ENCODE results near the gene DDIT3. TPM values are rescaled to one million over a fixed set of nuclear protein-coding genes. Genes with fewer than 3 reads are reported as not detected.

DDIT3 gene
- polyA plus RNA-seq, 3 donors = 9.3 to 163 (median 9.4) TPM

DNA sequence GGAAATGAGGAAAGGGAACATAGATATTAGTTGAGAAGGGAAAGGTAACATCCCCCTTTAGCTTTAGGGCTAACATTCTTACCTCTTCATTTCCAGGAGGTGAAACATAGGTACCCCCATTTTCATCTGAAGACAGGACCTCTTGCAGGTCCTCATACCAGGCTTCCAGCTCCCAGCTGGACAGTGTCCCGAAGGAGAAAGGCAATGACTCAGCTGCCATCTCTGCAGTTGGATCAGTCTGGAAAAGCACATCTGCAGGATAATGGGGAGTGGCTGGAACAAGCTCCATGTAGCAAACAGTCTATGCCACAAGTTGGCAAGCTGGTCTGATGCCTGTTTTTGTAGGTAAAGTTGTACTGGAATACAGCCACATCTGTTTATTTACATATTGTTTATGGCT is 3.1 kb downstream of the DDIT3 start:
- Mint-ChIP-seq H3K36me3 (peaks cover 66 to 67% of the 10 kb centered on the region in 2 donors), H3K9me3 (peaks cover 0 to 2% (median 0%) of the 10 kb centered on the region in 7 donors), H3K4me1 (peaks cover 33% of the 10 kb centered on the region), H3K27ac (peak overlapping the region in 4 of 7 donors; percentile 22 to 80 (median 66)), H3K27me3 (ENCODE audit: low read depth in 3 of 3) (peaks cover 0 to 1% (median 0%) of the 10 kb centered on the region in 3 donors), H3K4me3 (peak overlapping the region in 1 of 2 donors; percentile 47)
- WGBS (ENCODE audit: insufficient coverage) = 80% methylated on average over 1 of the region's 1 CpG
- Histone ChIP-seq H2AFZ (ENCODE audit: insufficient read depth, low read depth, low read length, poor library complexity, severe bottlenecking) (no peak overlapping the region), H3K9me3 (replicated peaks in 1 of 2; ENCODE audit: control insufficient read depth in 1 of 2, insufficient read depth in 1 of 2, low read length in 2 of 2) (no peaks in the 10 kb centered on the region), H3K4me2 (replicated peaks; ENCODE audit: extremely low read depth, low read length, poor library complexity, severe bottlenecking) (no peak overlapping the region), H3K36me3 (replicated peaks in 1 of 2; ENCODE audit: control insufficient read depth in 1 of 2, insufficient read depth in 2 of 2, low read length in 2 of 2) (peaks cover 55 to 61% of the 10 kb centered on the region in 2 donors), H3K9ac (ENCODE audit: insufficient read depth, low read length, poor library complexity, severe bottlenecking) (no peak overlapping the region), H4K20me1 (ENCODE audit: insufficient read depth, low read length) (peaks cover 58% of the 10 kb centered on the region), H3K27me3 (ENCODE audit: control insufficient read depth in 2 of 2, insufficient read depth in 2 of 2, low read length in 2 of 2) (no peaks in the 10 kb centered on the region), H3K4me3 (replicated peaks in 1 of 3; ENCODE audit: low read depth in 2 of 3, low read length in 3 of 3) (no peak overlapping the region), H3K27ac (ENCODE audit: low read depth in 1 of 2, low read length in 2 of 2) (no peak overlapping the region), H3K4me1 (ENCODE audit: control insufficient read depth in 1 of 2, insufficient read depth in 2 of 2, low read length in 2 of 2) (peaks cover 33 to 35% of the 10 kb centered on the region in 2 donors), H3K79me2 (ENCODE audit: insufficient read depth, low read length) (peaks cover 38% of the 10 kb centered on the region)
- TF ChIP-seq CTCF (IDR thresholded peaks at IDR 0.05) = no peak
- DNase-seq = no peak
- intact Hi-C loops (cut with micrococcal nuclease) = no loop called here

- H3K9me3 ChIP-seq (replicated peaks in 1 of 2; ENCODE audit: control insufficient read depth in 1 of 2, insufficient read depth in 1 of 2, low read length in 2 of 2) = no peaks in the 10 kb centered on the region
- peak overlapping the region in 1 of 2 donors; percentile 56 for H3K27ac ChIP-seq (ENCODE audit: low read depth in 1 of 2, low read length in 2 of 2)
- H2AFZ ChIP-seq (ENCODE audit: insufficient read depth, low read depth, low read length, poor library complexity, severe bottlenecking) = no peak overlapping the region
- H3K27ac Mint-ChIP-seq = peak overlapping the region in 5 of 7 donors; percentile 22 to 80 (median 57)
- TF ChIP-seq CTCF (IDR thresholded peaks at IDR 0.05) = no peak
- H3K4me3 ChIP-seq (replicated peaks in 1 of 3; ENCODE audit: low read depth in 2 of 3, low read length in 3 of 3) = no peak overlapping the region
- DNase-seq = no peak
- peak overlapping the region in 1 of 2 donors; percentile 47 for H3K4me3 Mint-ChIP-seq
- H3K79me2 ChIP-seq (ENCODE audit: insufficient read depth, low read length) = peaks cover 38% of the 10 kb centered on the region
- H3K4me2 ChIP-seq (replicated peaks; ENCODE audit: extremely low read depth, low read length, poor library complexity, severe bottlenecking) = no peak overlapping the region
- H3K4me1 ChIP-seq (ENCODE audit: control insufficient read depth in 1 of 2, insufficient read depth in 2 of 2, low read length in 2 of 2) = peaks cover 28 to 30% of the 10 kb centered on the region in 2 donors
- no peak overlapping the region for H3K9ac ChIP-seq (ENCODE audit: insufficient read depth, low read length, poor library complexity, severe bottlenecking)
- 92% methylated on average over 7 of the region's 11 CpGs for WGBS (ENCODE audit: insufficient coverage)
- H4K20me1 ChIP-seq (ENCODE audit: insufficient read depth, low read length) = peaks cover 58% of the 10 kb centered on the region
- H3K9me3 Mint-ChIP-seq = peaks cover 0 to 2% (median 0%) of the 10 kb centered on the region in 7 donors
- peaks cover 60 to 66% of the 10 kb centered on the region in 2 donors for H3K36me3 ChIP-seq (replicated peaks in 1 of 2; ENCODE audit: control insufficient read depth in 1 of 2, insufficient read depth in 2 of 2, low read length in 2 of 2)
- intact Hi-C loops (cut with micrococcal nuclease) = no loop called here
- peaks cover 28% of the 10 kb centered on the region for H3K4me1 Mint-ChIP-seq
- peaks cover 71 to 72% of the 10 kb centered on the region in 2 donors for H3K36me3 Mint-ChIP-seq
- peaks cover 0 to 1% (median 0%) of the 10 kb centered on the region in 3 donors for H3K27me3 Mint-ChIP-seq (ENCODE audit: low read depth in 3 of 3)
- no peaks in the 10 kb centered on the region for H3K27me3 ChIP-seq (ENCODE audit: control insufficient read depth in 2 of 2, insufficient read depth in 2 of 2, low read length in 2 of 2)
Measured at GRCh38 chr12:57516617-57517153, 3.6 kb downstream of the DDIT3 start.
